ENCODE measurements around the gene SEC22A. TPM values are rescaled to one million over a fixed set of nuclear protein-coding genes. Genes with fewer than 3 reads are reported as not detected.

SEC22A gene
- polyA plus RNA-seq, 1 donor: 27.8 TPM

DNA sequence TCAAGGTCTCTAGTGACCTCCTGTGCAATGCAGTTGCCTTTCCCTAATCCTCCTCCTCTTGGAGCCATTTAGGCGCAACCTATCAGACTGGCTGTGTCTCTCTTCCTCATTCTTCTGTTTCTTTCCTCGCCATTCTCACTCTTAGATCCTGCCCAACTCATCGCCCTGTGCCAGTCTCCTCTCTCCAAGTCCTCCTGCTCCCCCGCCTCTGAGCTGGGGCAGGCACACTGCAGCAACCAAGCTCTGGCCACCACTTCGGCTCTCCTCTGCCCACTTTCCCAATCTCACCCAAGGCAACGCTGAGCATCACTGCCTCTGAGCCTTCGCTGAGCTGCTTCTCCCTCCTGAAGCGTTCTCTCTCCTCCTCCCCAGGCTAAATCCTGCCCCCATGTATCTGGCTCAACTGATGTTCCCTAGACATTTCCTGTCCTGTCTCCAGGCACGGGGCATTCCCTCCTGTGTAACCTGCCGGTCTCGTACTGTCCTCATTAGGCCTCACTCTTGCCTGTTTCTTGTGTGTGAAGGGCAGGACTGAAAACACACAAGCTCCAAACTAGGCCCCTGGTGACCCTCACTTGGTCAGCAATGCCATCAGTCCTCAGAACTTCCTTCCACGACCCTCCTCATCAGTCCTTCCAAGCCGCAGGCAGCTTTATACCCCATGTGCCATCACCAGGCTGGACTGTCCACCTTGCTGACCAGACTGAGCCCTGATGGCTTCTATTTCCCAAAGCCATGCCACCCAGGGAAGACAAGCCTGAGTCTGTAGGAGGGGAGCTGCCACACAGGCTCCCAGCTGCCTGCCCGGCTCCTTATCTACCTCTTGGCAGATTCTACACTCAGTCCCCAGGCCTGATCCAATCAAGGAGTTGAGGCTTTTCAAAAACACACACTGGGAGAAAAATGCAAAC is 85.6 kb downstream of the SEC22A start:
- no peak for DNase-seq

DNA sequence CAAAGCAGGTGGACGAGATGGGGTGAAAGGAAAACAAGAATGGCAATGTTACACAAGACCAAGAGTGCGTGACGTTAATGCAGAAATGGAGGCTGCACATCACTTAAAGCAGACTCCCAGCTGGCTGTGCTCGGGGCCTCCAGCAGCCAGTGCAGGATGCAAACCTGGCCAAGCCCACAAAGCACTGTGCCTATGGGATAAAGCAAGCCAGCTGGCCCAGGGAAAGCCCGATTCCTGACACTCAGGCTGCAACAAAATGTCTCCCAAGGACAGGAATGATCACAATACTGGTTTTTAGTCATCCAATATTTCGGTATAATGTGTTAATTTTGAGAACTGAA is 86.2 kb downstream of the SEC22A start:
- DNase-seq: no peak

DNA sequence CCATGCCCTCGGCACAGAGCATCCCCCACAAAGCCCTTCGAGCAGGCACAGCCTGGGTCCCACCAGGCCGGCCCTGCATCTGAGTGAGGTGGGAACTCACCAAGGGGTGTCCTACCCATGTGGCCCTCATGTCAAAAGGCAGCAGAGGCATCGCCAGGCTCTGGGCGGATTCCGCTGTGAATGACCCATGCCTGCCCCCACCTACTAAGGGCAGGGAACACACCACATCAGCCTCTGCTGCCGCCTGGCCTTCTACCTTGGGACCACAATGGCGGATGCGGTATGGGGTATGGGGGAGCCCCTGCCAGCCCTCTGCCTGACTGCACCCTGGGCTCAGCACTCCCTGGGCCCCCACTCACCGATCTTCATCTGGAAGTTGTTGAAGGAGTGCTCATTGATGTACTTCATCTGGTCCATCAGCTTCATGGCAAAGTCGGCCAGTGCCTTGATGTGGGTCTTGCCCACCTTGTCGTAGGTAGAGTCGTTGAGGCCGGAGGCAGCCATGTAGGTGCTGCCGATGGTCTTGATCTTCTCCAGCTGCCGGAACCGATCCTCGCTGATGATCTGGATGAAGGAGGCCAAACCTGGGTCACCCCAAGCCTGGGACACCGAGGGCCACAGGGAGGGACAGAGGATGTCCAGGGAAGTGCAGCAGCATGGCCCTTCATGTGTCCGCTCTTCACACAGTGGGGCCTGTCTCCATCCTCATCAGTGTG is 87.8 kb downstream of the SEC22A start:
- DNase-seq: no peak

DNA sequence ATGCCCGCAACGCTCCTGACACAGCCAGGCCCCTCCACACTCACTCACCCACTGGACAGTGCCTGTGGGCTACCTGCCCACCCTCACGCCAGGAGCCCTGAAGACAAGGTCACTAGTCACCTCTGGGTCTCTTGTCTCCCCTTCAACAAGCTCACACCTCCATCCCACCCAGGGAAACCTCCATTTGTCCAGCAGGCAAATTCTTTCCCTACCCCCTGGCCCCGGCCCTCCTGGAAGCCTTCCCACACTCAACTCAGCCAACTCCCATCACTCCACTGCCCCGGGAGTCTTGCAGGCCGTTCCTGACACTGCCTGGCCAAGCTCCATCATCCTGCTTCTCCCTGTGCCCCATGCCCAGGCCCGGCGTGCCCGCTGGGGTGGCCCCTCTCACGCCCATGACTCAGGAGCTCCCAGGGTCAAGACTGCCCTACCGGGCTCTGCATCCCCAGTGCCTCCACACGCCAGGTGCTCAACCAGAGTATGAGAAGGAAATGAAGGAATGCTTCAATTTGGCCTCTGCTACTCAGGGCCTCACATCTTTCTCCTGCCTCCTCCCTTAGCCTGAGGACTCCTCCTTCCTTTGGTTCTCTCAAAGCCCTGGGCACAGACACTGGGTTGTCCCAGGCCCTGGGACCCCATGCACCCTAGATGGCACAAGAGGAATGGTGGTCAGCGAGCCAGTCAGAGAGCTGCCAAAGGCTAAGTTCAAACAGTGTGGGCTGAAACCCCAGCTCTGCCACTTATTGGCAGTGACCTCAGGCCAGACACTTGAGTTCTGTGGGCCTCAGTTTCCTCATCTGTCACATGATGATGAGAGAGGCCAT is 88.6 kb downstream of the SEC22A start:
- no peak for DNase-seq

DNA sequence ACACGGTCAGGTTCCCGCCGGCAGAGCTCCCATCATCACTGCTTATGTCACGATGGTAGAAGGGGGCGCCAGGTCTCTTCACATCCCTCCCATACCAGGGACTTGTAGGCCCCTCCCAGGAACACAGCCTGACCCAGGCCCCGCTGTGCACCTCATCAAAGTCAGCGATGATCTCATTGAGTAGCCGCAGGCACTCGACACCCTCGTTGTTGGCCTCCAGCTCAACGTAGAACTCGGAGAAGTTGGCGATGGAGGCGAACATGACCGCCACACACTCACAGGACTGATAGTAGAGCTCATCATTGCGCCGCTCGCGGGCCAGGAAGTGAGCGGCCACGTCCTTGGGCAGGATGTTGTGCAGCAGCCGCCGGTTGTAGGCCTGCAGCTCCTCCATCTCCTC is 89.2 kb downstream of the SEC22A start:
- DNase-seq: no peak

DNA sequence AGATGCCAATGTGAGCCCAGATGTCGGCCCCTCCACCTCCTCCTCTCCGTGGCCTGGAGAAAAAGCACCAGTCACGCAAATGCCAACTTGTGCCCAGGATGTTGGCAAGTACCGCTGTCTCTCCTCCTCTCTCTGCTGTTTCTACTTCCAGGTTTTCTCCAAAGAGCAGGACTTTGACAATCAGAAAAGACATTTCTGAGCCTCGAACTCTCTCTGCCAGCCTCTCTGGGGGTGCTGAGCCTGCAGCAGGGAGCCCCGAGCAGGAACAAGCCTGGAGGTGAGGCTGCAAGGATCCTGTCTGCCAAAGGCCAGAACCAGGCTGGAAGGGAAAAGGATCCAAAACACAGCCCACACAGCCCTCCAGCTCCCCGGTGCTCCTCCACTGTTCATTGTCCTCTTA is 89.7 kb downstream of the SEC22A start:
- no peak for DNase-seq

DNA sequence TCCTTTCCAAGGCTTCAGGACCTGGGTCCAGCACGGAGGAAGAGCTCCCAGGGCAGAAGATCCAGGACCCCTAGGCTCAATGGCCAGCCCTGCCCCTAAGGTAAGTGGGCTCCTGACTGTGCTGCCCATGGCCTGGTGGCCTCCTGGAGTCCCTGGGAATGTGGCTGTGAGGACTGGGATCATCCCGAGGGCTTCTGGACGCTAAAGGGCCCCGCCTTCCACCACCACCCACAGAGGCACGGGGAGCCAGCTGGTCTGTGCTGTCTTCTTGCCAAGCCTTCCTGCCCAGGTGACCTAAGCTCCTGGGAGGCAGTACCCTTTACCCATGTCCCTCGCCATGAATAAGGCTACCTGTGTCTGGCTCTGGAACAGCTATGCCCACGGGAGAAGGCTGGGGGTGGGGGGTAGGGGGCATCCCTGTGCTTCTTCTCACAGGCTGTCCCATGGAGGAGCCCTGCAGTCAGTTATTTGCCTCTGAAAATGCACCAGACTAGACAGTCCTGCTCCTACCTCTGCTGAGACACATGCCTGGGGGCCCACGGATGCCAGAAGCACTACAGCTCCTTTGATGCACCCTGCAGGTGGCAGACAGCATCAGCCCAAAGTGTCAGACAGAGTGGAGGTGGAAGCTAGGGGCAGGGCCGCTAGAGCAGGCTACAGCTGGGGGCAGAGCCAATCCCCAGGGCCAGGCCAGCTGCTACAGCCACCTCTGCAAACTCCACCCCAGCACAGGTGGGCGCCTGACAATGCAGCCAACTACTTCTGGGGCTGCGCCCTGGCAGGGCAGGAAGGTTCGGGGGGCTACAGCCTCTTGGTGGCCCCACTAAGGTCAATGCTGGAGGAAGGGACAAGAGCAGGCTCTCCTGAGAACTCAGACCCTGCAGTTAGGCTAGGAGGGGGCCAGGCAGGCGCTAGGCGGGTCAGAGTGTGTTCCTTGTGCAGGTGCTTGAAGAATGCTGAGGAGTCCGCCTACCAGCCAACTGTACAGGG is 90.9 kb downstream of the SEC22A start:
- DNase-seq: no peak

DNA sequence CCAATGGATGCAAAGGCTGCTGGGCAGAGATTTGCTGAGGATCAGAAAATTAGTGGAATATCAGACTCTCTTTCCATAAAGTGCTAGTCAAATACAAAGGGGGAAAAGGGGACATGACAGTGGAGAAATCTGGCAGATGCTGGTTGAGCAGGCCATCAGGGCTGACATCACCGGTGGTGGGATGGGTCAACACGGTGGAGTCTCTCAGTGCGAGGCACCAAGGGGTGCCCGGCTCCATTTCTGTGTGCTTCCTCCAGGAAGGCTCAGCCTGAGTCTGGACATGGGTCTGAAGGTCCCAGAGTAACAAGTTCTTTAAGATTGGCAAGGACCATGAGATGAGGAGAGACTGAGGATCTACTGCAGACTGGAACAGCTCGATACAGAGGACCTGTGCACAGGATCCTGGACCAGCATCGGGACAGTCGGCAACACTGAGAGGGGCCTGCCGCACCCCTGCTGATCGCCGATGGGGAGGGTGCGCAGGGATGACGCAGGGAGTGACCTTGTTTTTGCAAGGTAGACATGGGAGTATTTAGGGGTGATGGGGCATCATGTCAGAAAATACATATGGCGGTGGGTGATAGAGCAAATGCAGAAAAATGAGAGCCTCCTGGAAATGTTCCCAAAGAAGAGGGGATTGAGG is 92.7 kb downstream of the SEC22A start:
- DNase-seq: no peak

DNA sequence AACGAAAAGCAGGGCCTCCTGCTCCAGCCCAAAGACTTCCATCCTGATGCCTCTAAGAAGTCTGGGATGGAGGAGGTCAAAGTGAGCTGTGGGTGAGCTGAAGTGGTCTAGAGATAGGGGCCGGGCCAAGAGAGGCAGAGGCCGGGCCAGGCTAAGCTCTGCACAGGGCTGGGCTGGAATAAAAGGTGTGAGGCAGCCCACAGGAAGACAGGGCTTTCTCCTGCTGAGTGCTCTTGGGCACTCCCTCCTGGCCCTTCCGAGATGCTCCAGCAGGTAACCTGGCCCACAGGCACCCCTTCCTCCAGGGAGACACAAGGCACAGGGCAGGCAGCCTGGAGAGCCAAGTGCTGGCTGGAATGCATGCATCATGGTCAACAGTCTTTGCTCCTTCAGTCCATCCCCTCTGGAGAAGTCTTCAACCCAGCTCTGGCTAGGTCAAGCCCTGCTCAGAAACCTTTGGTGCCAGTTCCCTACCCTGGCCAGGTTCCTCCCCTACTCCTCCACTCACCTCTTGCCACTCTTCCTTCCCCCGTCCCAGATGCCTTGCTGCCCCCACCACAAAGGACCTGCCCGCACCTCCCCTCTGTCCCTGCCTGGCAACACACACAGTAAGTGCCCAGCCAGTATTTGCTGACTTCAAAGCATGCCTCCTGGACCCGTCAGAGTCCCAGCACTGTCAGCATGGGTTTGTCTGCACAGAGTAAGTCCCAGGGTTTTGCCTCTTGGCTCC is 93.6 kb downstream of the SEC22A start:
- no peak for DNase-seq

DNA sequence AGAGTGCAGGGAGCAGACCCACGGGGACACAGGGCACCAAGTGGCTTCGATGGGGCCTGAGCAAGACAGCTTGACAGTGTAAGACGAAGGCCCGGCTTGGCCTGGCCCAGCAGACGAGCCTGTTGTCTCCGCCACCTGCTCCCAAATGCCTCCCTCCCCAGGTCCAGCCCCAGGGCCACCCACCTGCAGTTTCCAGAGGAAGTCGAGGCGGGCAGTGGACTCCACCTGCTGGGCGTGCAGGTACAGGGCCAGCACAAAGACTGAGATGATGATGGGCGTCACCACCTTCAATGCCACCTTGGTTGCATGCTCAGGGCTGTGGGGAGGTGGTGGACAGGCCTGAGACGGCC is 94.1 kb downstream of the SEC22A start:
- DNase-seq: no peak

DNA sequence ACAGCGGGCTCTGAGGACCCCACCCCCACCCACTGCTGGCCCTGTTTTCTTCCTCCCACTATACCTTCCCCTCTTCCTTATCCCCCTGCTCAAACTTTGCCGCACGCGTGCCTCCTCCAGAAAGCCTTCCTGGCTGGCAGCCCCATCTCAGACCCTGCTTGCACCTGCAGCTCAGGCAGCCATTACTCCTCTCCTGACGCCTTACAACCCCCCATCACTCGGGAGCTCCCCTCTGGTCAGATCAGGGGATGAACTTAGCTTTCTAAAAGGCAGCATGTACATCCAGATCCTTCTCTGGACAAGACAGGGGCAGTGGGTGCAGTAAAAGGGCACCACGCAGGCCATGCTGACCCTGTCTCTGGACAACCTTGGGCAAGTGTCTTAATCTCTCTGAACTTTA is 94.5 kb downstream of the SEC22A start:
- no peak for DNase-seq

DNA sequence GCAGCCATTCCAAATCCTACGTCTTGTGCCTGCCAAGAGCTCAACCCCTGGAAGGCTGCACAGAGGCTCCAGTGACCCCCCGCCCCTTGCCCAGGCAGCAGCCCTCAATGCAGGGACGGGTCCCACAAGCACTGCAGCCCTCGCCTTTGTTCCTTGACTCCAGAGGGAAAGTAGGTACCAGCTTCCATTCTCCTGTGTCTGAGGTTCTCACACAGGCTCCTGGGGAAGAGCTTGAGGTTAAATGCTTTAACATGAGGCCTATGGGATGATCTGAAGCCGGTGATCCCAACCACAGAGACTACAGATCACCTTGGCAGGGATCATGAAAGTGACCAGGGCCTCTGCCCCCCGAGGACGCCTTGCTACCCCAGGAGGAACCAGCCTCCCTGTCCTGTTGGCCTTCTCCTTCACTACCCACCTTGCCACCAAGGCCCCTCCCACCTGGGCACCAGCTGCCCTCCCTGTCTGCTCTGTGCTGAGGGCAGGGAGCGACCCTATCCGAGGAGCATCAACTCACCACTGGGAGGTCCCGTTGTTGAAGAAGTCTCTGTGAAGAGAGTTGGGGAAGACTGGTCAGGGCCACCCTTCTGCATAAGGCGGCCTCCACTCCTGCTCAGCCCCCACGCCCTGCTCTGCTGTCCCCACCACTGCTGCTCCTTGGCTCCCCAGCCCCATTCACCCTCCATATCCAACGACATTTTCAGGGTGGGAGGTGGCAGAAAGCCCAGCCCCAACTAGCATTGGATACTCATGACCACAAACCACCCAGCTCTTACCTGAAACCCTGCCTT is 95.3 kb downstream of the SEC22A start:
- DNase-seq: no peak

DNA sequence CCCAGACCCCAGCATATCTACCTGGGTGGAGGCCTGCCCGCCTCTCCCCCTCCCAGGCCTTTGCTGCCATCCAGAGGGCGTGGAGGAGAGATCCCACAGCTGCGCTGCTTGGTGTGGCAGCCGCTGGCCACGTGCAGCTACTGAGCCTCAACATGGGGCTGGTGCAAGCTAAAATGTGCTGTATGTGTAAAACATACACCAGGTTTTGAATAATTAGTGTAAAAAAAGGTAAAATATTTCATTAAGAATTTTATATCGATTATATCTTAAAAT is 95.8 kb downstream of the SEC22A start:
- no peak for DNase-seq

DNA sequence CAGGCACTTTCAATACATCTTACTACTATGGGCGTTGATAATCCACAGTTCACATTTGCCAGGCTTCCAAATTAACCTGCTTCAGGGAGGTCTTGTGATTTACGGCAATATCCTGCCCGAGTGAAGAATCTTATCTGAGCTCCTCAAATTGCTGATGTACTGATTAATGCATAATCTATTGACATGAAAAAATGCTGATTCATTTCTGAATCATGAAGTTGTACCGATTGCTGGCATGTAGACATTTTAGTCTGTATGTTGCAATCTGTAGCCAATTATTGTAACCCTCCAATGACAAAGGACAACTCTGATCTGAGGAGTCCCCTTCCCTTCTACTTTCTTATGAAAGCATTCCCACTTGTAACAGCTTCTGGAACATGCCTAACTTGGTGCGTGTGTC is 97.2 kb downstream of the SEC22A start:
- no peak for DNase-seq

DNA sequence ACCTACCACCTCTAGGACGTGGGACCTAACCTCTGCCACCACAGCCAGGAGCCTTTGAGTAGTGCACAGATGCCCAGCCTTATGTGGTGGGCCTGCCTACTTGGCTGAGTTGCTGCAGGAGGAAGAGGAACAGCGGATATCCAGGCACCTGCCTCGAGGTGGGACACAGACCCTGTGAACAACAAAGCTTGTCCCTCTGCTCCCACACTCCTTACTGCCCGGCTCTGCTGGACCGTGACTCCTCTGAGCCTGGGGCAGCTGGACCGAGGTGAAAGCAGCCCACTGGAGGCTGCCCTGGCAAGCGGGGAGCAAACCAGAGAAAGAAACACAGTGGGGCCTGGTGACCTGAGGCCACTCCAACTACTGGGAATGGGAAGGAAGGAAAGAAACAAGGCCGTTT is 97.8 kb downstream of the SEC22A start:
- no peak for DNase-seq

DNA sequence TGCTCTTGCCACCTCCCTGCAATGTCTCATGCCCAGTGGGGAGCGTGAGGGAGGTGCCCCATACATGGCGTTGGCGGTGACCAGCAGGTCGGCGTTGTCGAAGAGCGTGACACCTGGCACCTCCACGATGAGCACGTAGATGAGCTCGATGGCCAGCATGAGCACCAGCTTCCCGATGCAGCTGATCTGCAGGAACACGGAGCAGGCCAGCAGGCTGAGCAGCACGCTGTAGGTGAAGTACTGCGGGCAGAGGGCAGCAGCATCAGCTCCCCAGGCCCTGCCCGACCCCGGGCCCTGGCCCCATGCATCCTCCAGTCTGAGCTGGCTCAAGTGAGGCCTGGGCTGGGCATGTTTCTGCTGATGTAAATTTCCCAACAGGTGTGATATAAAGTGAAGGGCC is 98.3 kb downstream of the SEC22A start:
- DNase-seq: no peak

DNA sequence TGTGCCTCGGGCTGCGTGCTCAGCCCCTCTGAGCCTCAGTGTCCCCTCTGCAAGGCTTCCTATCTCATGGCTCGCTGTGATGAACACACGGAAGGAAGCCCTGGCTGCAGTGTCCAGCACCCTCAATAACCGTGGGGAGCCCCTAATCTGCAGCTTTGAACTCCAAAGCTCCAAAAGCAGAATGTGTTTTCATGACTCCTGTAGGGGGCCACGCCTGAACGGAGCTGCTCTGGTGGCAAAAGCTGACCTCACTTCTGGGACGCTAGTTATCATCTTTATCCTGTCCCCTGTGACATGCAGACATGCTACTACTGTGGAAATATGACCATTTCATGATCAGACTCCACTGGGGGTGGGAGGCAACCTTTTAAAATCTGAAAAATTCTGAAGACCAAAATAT is 98.8 kb downstream of the SEC22A start:
- DNase-seq: no peak

DNA sequence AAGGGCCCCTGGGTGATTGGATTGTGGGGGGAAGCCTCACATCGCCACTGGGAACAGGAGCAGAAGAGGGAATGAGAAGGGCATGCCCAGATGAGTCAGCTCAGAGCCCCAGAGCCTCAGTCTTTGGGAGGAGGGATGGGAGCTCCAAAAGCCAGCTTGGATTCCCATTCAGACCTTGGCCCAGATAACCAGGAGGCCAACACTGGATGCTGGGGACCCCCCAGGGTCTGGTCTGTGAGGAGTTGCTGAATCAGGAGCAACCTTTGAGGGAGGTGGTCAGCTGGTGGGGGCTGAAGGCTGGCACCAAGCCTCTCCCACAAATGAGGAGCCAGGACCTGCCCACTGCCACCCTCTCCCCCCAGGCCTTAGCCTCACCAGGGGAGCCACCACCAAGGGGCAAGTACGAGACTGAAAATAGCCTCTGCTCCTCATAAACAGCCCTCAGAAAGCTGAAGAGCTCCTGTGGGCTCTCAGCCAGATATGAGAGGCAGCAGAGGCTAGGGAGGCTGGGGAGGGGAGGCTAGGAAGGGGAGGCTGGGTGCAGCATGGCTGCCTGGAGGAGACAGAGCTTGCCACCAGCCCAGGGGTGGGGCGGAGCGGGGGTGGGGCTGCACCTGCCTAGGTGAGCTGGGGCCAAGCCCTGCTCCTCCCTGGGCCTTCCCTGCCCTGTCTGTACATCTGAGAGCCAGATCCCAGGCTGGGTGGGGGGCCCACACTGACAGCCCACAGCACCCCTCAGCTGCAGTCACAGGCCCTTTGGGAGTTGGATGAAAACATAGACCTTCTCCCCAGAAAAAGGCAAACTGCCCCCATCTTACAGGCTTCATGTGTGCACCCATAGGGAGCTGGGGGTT is 99.8 kb downstream of the SEC22A start:
- no peak for DNase-seq

DNA sequence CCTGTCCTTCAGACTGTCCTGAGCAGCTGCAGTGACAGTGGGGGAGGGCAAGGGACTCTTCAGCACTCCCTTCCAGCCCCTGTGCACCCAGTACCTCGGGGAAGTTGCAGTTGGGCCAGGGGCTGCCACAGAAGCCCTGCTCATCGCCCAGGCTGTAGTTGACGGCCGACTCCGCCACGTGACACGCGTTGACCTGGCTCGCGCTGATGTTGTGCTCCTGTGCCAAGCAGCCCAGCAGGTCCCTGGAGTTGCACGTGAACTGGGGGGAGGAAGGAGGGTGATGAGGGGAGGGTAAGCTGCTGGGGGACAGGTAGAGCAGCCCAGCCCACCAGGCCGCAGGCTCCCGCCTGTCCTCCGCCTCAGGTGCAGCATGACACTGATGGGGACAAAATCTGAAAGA is 101.2 kb downstream of the SEC22A start:
- no peak for DNase-seq

Measured in left kidney (tissue), 2 donors.